SK-N-SH (cell line): Measurements from ENCODE around the gene PLA2G2F. TPM values are rescaled to one million over a fixed set of nuclear protein-coding genes. Genes with fewer than 3 reads are reported as not detected.

Experiments
- CTCF ChIA-PET: fragments of 300-600, 350-600 bp; formaldehyde crosslinking; extraction: SDS; loops from one replicate; lab custom pipeline; 2021; lab: Yijun Ruan, JAX
- POLR2A ChIA-PET: fragments of 350-600 bp; sonication (Branson Sonifier 250); formaldehyde crosslinking; extraction: SDS; loops from one replicate; lab custom pipeline; 2020; ENCODE audit warnings: antibody characterized with exemption, inconsistent platforms; lab: Yijun Ruan, JAX
- DNase-seq: peaks from one replicate; pipeline ENCODE4 v3.0.0; 2012
- H2AFZ ChIP-seq: fragments of 200-600 bp; sonication (generic); 2 replicates; pipeline ENCODE4 v1.8.1; 2016; ENCODE audit warnings: antibody characterized with exemption, mild to moderate bottlenecking, low read depth
- H3F3A ChIP-seq: fragments of 200-600 bp; sonication (generic); replicated peaks from 2 replicates; pipeline ENCODE3; 2016; ENCODE audit warnings: antibody characterized with exemption, mild to moderate bottlenecking; ENCODE audit not compliant: insufficient read depth
- H3K27ac ChIP-seq, 2 experiments: fragments of 200-500 bp in 1 of 2; fragments of 200-600 bp in 1 of 2; sonication (Bioruptor generic) in 1 of 2; sonication (generic), shearing (Covaris generic) in 1 of 2; 2 replicates each; pipeline versions ENCODE4 v1.5.1 to v1.6.1; 2014 to 2016; ENCODE audit warnings: low read depth in 2 of 2, inconsistent platforms in 1 of 2, low read length in 1 of 2, mild to moderate bottlenecking in 1 of 2, mixed read lengths in 1 of 2
- H3K27me3 ChIP-seq: fragments of 200-600 bp; sonication (generic), shearing (Covaris generic); 2 replicates; pipeline ENCODE4 v1.6.1; 2016; ENCODE audit warnings: mixed run types; ENCODE audit not compliant: insufficient read depth
- H3K36me3 ChIP-seq, 2 experiments: fragments of 200-500 bp in 1 of 2; fragments of 200-600 bp in 1 of 2; sonication (Bioruptor generic) in 1 of 2; sonication (generic) in 1 of 2; replicated peaks in 1 of 2; 2 replicates each; pipeline versions ENCODE3 to v1.5.1; 2014 to 2016; ENCODE audit warnings: low read length in 1 of 2, mild to moderate bottlenecking in 1 of 2; ENCODE audit not compliant: insufficient read depth in 2 of 2, control insufficient read depth in 1 of 2
- H3K4me1 ChIP-seq, 2 experiments: fragments of 200-500 bp in 1 of 2; fragments of 200-600 bp in 1 of 2; sonication (Bioruptor generic) in 1 of 2; sonication (generic), shearing (Covaris generic) in 1 of 2; 2 replicates each; pipeline versions ENCODE4 v1.5.1 to v1.6.1; 2014 to 2016; ENCODE audit warnings: low read depth in 1 of 2, low read length in 1 of 2, mixed run types in 1 of 2; ENCODE audit not compliant: insufficient read depth in 2 of 2, control insufficient read depth in 1 of 2
- H3K4me2 ChIP-seq: fragments of 200-600 bp; sonication (generic), shearing (Covaris generic); 2 replicates; pipeline ENCODE4 v1.6.1; 2017; ENCODE audit warnings: mixed run types
- H3K4me3 ChIP-seq, 2 experiments: fragments of 200-500 bp in 1 of 2; fragments of 200-600 bp in 1 of 2; sonication (Bioruptor generic) in 1 of 2; sonication (generic), shearing (Covaris generic) in 1 of 2; 2 replicates each; pipeline versions ENCODE4 v1.5.1 to v1.8.1; 2014 to 2016; ENCODE audit warnings: low read depth in 2 of 2, inconsistent platforms in 1 of 2, low read length in 1 of 2, mild to moderate bottlenecking in 1 of 2, mixed read lengths in 1 of 2, moderate library complexity in 1 of 2
- H3K79me2 ChIP-seq: fragments of 200-600 bp; sonication (generic); 2 replicates; pipeline ENCODE4 v1.8.1; 2017; ENCODE audit warnings: mild to moderate bottlenecking; ENCODE audit not compliant: insufficient read depth
- H3K9ac ChIP-seq: fragments of 200-600 bp; sonication (generic); 2 replicates; pipeline ENCODE4 v1.6.1; 2017; ENCODE audit warnings: mixed run types
- H3K9me2 ChIP-seq: fragments of 200-600 bp; sonication (generic); 2 replicates; pipeline ENCODE4 v1.6.1; 2017; ENCODE audit warnings: mixed run types
- H3K9me3 ChIP-seq: fragments of 200-600 bp; sonication (generic); 2 replicates; pipeline ENCODE4 v1.6.1; 2017; ENCODE audit warnings: mixed run types, mild to moderate bottlenecking, moderate library complexity
- H4K20me1 ChIP-seq: fragments of 200-600 bp; sonication (generic); 2 replicates; pipeline ENCODE4 v1.6.1; 2017; ENCODE audit warnings: mild to moderate bottlenecking, mixed run types; ENCODE audit not compliant: insufficient read depth
- IRF3 ChIP-seq: fragments of 150-350 bp; IDR thresholded peaks from 2 replicates; pipeline ENCODE4 v1.6.1; 2016; ENCODE audit warnings: mild to moderate bottlenecking, low read depth, low read length
- POLR2AphosphoS5 ChIP-seq: IDR thresholded peaks from 2 replicates; pipeline ENCODE4 v1.6.1; 2012; ENCODE audit warnings: low read depth, low read length
- YY1 ChIP-seq: IDR thresholded peaks from 2 replicates; pipeline ENCODE4 v1.4.0; 2012; ENCODE audit warnings: low read depth, mild to moderate bottlenecking
- WGBS: methylation state at CpG from one replicate; pipeline ENCODE4 v1.1.6; 2017; ENCODE audit warnings: low lambda C conversion rate; 5-methylcytosine and 5-hydroxymethylcytosine counted together
- polyA plus RNA-seq, 3 experiments: library from polyadenylated mRNA; depleted of rRNA; stranded (reverse); fragments of >200 nt; gene quantifications; 2 replicates each; pipeline ENCODE4 v1.2.3, GENCODE V29; 2012

PLA2G2F gene
- polyA plus RNA-seq, 1 of the 3 experiments (the other 2 are of a cell fraction): not detected

DNA sequence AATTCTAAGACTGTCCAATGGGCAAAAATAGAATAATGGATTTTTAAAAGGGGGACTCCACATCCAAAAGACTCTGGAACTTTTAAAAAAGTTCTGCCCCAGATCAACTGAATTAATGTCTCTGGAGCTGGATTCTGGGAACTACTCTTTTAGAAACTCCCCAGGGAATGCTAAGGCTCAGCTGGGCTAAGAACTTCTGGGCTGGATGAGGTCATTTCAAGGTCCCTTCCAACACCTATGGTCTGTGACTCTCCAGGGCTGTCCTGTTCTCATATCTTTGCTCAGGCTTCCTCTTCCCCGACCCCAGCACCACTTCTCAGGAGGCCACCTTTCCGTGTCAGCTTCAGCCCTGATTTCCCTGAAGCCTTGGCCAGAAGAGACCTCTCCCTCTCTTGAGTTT lies 60.7 kb downstream of the PLA2G2F start:
- Histone ChIP-seq H3K36me3 (no peaks in the 10 kb centered on the region), H3K4me2 (no peak overlapping the region), H3K9ac (no peak overlapping the region), H3K79me2 (no peaks in the 10 kb centered on the region), H3K27me3 (peaks cover 21% of the 10 kb centered on the region; the same call in 1 of the 2 replicates), H3K4me3 (no peak overlapping the region), H3K9me2 (no peaks in the 10 kb centered on the region), H3K4me1 (no peaks in the 10 kb centered on the region), H3K9me3 (no peaks in the 10 kb centered on the region), H3K27ac (no peak overlapping the region), H4K20me1 (no peaks in the 10 kb centered on the region), H3F3A (no peaks in the 10 kb centered on the region), H2AFZ (no peak overlapping the region)
- WGBS: 18% methylated on average over 2 of the region's 2 CpGs
- POLR2A ChIA-PET: no interaction called here
- no peak for DNase-seq
- no peak for TF ChIP-seq IRF3
- no peak for TF ChIP-seq YY1
- TF ChIP-seq POLR2AphosphoS5: no peak
- CTCF ChIA-PET: interaction anchor here (2.2 kb wide), 1 partner anchor 13 kb away, joined by 10 read pairs; no protein-coding TSS in a partner anchor

Other genes with a start within 250 kb of the PLA2G2F start
- gene PLA2G2E, start 215.7 kb upstream of the PLA2G2F start, polyA plus RNA-seq (2012; rRNA removed): not detected in 2 replicates
- gene PLA2G2A, start 159.7 kb upstream of the PLA2G2F start, polyA plus RNA-seq (2012; rRNA removed): not detected in 2 replicates
- gene PLA2G5, start 69.1 kb upstream of the PLA2G2F start, polyA plus RNA-seq (2012; rRNA removed): not detected in 2 replicates
- gene PLA2G2D, start 19.8 kb upstream of the PLA2G2F start, polyA plus RNA-seq (2012; rRNA removed): not detected in 2 replicates
- not detected in 2 replicates for gene UBXN10, start 46.8 kb downstream of the PLA2G2F start, polyA plus RNA-seq (2012; rRNA removed)
- gene PLA2G2C, start 47.2 kb downstream of the PLA2G2F start, polyA plus RNA-seq (2012; rRNA removed): not detected in 2 replicates
- not detected in 2 replicates for gene VWA5B1, start 151.6 kb downstream of the PLA2G2F start, polyA plus RNA-seq (2012; rRNA removed)